NCI-H2171 (cell line): ENCODE results near the gene FRG1.
"Not testable (repeated sequence)": the region's sequence is repeated elsewhere in the genome, so short reads cannot be mapped to it uniquely, and the experiment has no call there.

Experiments
- DNase-seq: peaks from one replicate; lab custom pipeline; 2025; lab: John Stamatoyannopoulos, UW

FRG1 gene

GRCh38 chr4:189985651-189986243 is 45.1 kb downstream of the FRG1 start:
- DNase-seq = not testable (repeated sequence)

DNA sequence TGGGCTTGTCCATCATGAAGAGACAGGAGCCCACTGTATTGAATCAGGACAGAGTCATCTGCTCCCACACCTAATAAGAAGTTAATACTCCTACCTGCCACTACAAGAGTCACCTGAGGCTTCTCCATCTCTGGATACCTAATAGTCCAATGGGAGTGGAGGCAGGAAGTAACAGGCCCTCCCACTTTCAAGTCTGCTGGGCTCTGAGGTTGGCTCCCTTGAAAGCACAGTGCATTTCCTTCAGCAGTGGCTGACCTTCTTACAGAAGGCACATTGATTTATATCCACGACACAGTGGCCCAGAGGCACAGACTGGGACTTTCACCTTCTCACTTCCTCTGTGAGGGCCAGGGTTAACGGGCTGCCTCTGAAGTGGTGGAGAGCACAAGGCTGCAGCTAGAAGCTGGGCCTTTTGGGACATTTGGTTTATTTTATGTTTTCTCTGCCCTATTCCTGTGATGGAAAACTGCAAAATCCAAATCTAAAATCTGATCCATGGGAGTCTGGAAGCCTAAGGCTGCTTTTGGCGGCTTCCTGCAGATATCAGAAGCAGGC is 48.3 kb downstream of the FRG1 start:
- no peak for DNase-seq

DNA sequence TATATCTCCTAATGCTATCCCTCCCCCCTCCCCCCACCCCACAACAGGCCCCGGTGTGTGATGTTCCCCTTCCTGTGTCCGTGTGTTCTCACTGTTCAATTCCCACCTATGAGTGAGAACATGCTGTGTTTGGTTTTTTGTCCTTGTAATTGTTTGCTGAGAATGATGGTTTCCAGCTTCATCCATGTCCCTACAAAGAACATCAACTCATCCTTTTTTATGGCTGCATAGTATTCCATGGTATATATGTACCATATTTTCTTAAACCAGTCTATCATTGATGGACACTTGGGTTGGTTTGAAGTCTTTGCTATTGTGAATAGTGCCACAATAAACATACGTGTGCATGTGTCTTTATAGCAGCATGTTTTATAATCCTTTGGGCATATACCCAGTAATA is 49.3 kb downstream of the FRG1 start:
- not testable (repeated sequence) for DNase-seq
